ENCODE results near the gene IL20RA.

The IL20RA gene

DNA sequence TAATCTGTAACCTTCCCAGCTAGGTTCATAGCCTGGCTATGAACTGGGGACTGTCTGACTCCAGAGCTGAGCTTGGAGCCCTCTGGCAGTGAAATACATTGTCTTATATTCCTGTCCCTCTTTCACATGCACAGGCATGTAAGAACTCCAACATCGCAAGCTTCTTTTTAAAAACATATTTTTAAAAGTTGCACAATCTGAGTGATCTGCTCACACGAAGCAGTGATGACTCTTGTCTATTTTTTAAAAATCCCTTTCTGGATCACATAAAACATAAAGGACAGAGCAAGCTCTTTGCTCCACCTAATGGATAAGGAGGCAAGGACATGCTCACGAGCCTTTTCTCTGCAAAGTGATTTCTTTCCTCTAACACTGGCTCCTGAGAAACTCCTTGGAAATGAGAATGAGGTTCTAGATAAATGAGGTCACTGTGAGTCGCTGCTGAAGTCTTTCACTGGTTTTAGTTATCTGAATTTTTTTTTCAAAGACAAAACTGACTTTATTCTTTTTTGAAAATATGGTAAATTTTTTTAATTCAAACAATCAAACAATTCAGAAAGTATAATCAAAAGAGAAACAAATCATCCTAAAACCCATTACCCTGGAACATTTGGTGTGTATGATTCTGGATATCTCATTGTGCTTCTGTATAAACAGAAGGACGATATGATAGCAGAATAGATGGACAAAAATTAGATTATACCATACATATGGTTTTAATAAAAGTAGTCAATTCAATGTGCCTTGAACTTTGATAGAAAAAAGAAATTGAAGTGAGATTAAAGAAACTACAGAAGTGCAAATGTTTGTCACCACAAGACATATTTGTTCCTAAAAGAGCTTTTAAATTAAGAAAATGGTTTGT lies 30.8 kb downstream of the IL20RA start:
- no peak overlapping the region for H2AK5ac ChIP-seq (ENCODE audit: low read depth, low read length)
- H3K79me1 ChIP-seq (ENCODE audit: low read depth, low read length): no peaks in the 10 kb centered on the region
- no peaks in the 10 kb centered on the region for H3K27me3 ChIP-seq (ENCODE audit: control insufficient read depth in 3 of 3, insufficient read depth in 3 of 3, low read depth in 1 of 3, low read length in 3 of 3)
- H4K91ac ChIP-seq (ENCODE audit: low read depth, low read length, poor library complexity): no peak overlapping the region
- no peak overlapping the region for H3K27ac ChIP-seq (replicated peaks; ENCODE audit: low read length)
- no peak overlapping the region for H2BK5ac ChIP-seq (ENCODE audit: low read length)
- no peak overlapping the region for H3K4me2 ChIP-seq (ENCODE audit: insufficient read depth, low read length, poor library complexity, severe bottlenecking)
- H3K4me1 ChIP-seq (ENCODE audit: control insufficient read depth in 2 of 2, insufficient read depth in 1 of 2, low read depth in 1 of 2, low read length in 2 of 2): peaks cover 0 to 2% of the 10 kb centered on the region in 2 donors
- H4K8ac ChIP-seq (ENCODE audit: low read depth, low read length): no peak overlapping the region
- no peaks in the 10 kb centered on the region for H3K9me3 ChIP-seq (replicated peaks in 1 of 2; ENCODE audit: control insufficient read depth in 2 of 2, insufficient read depth in 1 of 2, low read depth in 1 of 2, low read length in 2 of 2)
- H2BK12ac ChIP-seq (ENCODE audit: low read length): no peak overlapping the region
- H2AFZ ChIP-seq (ENCODE audit: low read length): no peak overlapping the region
- no peaks in the 10 kb centered on the region for H3K36me3 ChIP-seq (replicated peaks in 1 of 2; ENCODE audit: control insufficient read depth in 2 of 2, insufficient read depth in 2 of 2, low read length in 2 of 2)
- WGBS, 2 donors (ENCODE audit: extremely low coverage in 2 of 2, insufficient read length in 2 of 2, insufficient replicate concordance in 1 of 2): no CpG with 5 or more reads among the region's 5 CpGs
- no peak for DNase-seq (ENCODE audit: low spot score)
- H2BK120ac ChIP-seq (ENCODE audit: low read depth, low read length): no peak overlapping the region
- H3K4me3 ChIP-seq (ENCODE audit: low read length in 2 of 2): no peak overlapping the region
- H3K9ac ChIP-seq (ENCODE audit: low read depth, low read length, poor library complexity): no peak overlapping the region
- H3K23ac ChIP-seq (ENCODE audit: low read depth, low read length, poor library complexity): no peak overlapping the region
- no peak overlapping the region for H2BK15ac ChIP-seq (ENCODE audit: low read length)
- H3K18ac ChIP-seq (ENCODE audit: low read length): no peak overlapping the region
- no peak overlapping the region for H3K14ac ChIP-seq (ENCODE audit: low read length)
- no peak overlapping the region for H3K4ac ChIP-seq (ENCODE audit: low read length)

DNA sequence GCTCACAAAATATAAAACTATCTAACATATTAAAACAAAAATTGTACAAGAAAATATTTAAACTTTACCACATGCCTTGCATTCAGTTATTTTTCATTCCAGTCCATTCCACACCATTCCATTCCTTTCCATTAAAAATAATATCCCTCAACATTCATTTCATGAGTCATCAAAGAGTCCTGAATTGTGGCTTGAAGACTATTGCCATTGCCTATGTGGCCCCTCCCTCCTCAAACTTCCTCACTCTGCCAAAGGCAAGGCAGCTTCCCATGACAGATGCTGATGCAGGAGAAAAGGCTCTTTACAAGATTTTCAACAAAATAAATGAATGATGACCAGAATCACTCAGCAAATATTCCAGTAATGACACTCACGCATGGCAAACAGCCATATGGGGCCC lies 31.7 kb downstream of the IL20RA start:
- H3K14ac ChIP-seq (ENCODE audit: low read length): no peak overlapping the region
- no peak overlapping the region for H2BK15ac ChIP-seq (ENCODE audit: low read length)
- H3K27me3 ChIP-seq (ENCODE audit: control insufficient read depth in 3 of 3, insufficient read depth in 3 of 3, low read depth in 1 of 3, low read length in 3 of 3): no peaks in the 10 kb centered on the region
- no peak overlapping the region for H2AK5ac ChIP-seq (ENCODE audit: low read depth, low read length)
- no peak overlapping the region for H2BK120ac ChIP-seq (ENCODE audit: low read depth, low read length)
- H3K4me1 ChIP-seq (ENCODE audit: control insufficient read depth in 2 of 2, insufficient read depth in 1 of 2, low read depth in 1 of 2, low read length in 2 of 2): peaks cover 0 to 2% of the 10 kb centered on the region in 2 donors
- H2AFZ ChIP-seq (ENCODE audit: low read length): no peak overlapping the region
- H3K4ac ChIP-seq (ENCODE audit: low read length): no peak overlapping the region
- no peak overlapping the region for H3K4me3 ChIP-seq (ENCODE audit: low read length in 2 of 2)
- DNase-seq (ENCODE audit: low spot score): no peak
- H2BK5ac ChIP-seq (ENCODE audit: low read length): no peak overlapping the region
- no peaks in the 10 kb centered on the region for H3K36me3 ChIP-seq (replicated peaks in 1 of 2; ENCODE audit: control insufficient read depth in 2 of 2, insufficient read depth in 2 of 2, low read length in 2 of 2)
- no peak overlapping the region for H3K27ac ChIP-seq (replicated peaks; ENCODE audit: low read length)
- no peak overlapping the region for H3K18ac ChIP-seq (ENCODE audit: low read length)
- no peak overlapping the region for H4K8ac ChIP-seq (ENCODE audit: low read depth, low read length)
- H2BK12ac ChIP-seq (ENCODE audit: low read length): no peak overlapping the region
- H3K9me3 ChIP-seq (replicated peaks in 1 of 2; ENCODE audit: control insufficient read depth in 2 of 2, insufficient read depth in 1 of 2, low read depth in 1 of 2, low read length in 2 of 2): no peaks in the 10 kb centered on the region
- H3K23ac ChIP-seq (ENCODE audit: low read depth, low read length, poor library complexity): no peak overlapping the region
- H4K91ac ChIP-seq (ENCODE audit: low read depth, low read length, poor library complexity): no peak overlapping the region
- WGBS, 2 donors (ENCODE audit: extremely low coverage in 2 of 2, insufficient read length in 2 of 2, insufficient replicate concordance in 1 of 2): no CpG with 5 or more reads among the region's 1 CpG
- no peaks in the 10 kb centered on the region for H3K79me1 ChIP-seq (ENCODE audit: low read depth, low read length)
- no peak overlapping the region for H3K9ac ChIP-seq (ENCODE audit: low read depth, low read length, poor library complexity)
- no peak overlapping the region for H3K4me2 ChIP-seq (ENCODE audit: insufficient read depth, low read length, poor library complexity, severe bottlenecking)

DNA sequence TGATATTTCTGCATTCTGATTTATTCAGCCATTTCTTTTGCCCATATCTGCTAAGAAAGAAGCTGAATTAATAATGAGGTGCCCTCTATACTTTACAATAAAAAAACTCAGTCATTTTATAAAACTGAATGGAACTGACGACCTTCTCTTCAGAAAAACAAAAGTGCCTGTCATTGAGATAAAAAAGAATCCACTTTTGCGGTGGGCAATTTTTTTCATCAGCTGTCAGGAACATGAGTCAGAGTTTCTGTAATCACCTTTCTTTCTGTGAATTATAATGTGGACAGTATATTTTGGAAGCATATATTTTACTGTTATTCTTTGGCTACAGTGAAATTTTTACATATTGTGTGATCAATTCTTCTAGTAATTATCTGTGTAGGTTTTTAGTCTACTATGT lies 33.4 kb downstream of the IL20RA start:
- H3K79me1 ChIP-seq (ENCODE audit: low read depth, low read length): no peaks in the 10 kb centered on the region
- H3K36me3 ChIP-seq (replicated peaks in 1 of 2; ENCODE audit: control insufficient read depth in 2 of 2, insufficient read depth in 2 of 2, low read length in 2 of 2): no peaks in the 10 kb centered on the region
- no peak overlapping the region for H2BK5ac ChIP-seq (ENCODE audit: low read length)
- H3K9ac ChIP-seq (ENCODE audit: low read depth, low read length, poor library complexity): no peak overlapping the region
- H3K4me1 ChIP-seq (ENCODE audit: control insufficient read depth in 2 of 2, insufficient read depth in 1 of 2, low read depth in 1 of 2, low read length in 2 of 2): no peaks in the 10 kb centered on the region
- H3K9me3 ChIP-seq (replicated peaks in 1 of 2; ENCODE audit: control insufficient read depth in 2 of 2, insufficient read depth in 1 of 2, low read depth in 1 of 2, low read length in 2 of 2): no peaks in the 10 kb centered on the region
- no peak overlapping the region for H2AFZ ChIP-seq (ENCODE audit: low read length)
- H3K18ac ChIP-seq (ENCODE audit: low read length): no peak overlapping the region
- no peak overlapping the region for H3K4ac ChIP-seq (ENCODE audit: low read length)
- no peak overlapping the region for H2BK12ac ChIP-seq (ENCODE audit: low read length)
- no peak overlapping the region for H3K14ac ChIP-seq (ENCODE audit: low read length)
- H2AK5ac ChIP-seq (ENCODE audit: low read depth, low read length): no peak overlapping the region
- H3K23ac ChIP-seq (ENCODE audit: low read depth, low read length, poor library complexity): no peak overlapping the region
- DNase-seq (ENCODE audit: low spot score): no peak
- no peak overlapping the region for H3K27ac ChIP-seq (replicated peaks; ENCODE audit: low read length)
- no peak overlapping the region for H3K4me2 ChIP-seq (ENCODE audit: insufficient read depth, low read length, poor library complexity, severe bottlenecking)
- H3K27me3 ChIP-seq (ENCODE audit: control insufficient read depth in 3 of 3, insufficient read depth in 3 of 3, low read depth in 1 of 3, low read length in 3 of 3): no peaks in the 10 kb centered on the region
- H3K4me3 ChIP-seq (ENCODE audit: low read length in 2 of 2): no peak overlapping the region
- no peak overlapping the region for H2BK15ac ChIP-seq (ENCODE audit: low read length)
- H4K8ac ChIP-seq (ENCODE audit: low read depth, low read length): no peak overlapping the region
- no peak overlapping the region for H2BK120ac ChIP-seq (ENCODE audit: low read depth, low read length)
- no CpG with 5 or more reads among the region's 2 CpGs for WGBS, 2 donors (ENCODE audit: extremely low coverage in 2 of 2, insufficient read length in 2 of 2, insufficient replicate concordance in 1 of 2)
- no peak overlapping the region for H4K91ac ChIP-seq (ENCODE audit: low read depth, low read length, poor library complexity)

DNA sequence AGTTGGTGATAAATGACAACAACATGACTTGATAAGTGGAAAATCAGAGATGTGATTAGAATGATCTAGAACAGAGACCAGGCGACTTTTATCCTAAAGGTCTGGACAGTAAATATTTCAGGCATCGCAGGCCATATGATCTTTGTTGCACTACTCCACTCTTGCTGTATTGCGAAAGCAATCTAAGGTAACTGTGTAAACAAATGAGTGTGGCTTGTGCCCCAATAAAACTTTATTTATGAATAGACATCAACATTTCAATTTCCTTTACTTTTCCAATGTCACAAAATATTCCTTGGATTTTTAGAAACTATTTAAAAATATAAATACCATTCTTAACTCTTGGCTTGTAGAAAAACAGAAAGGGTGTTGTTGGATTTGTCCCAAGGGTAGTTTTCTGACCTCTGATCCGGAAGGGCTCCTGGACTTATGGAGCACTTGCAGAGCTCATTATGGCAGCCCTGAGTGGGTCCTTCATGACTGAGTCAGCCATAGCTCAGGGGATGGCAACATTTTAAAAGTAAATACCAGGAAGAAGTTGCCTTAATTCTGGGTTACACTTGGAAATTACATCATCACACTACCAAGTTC lies 34.5 kb downstream of the IL20RA start:
- no peaks in the 10 kb centered on the region for H3K9me3 ChIP-seq (replicated peaks in 1 of 2; ENCODE audit: control insufficient read depth in 2 of 2, insufficient read depth in 1 of 2, low read depth in 1 of 2, low read length in 2 of 2)
- H3K4me1 ChIP-seq (ENCODE audit: control insufficient read depth in 2 of 2, insufficient read depth in 1 of 2, low read depth in 1 of 2, low read length in 2 of 2): no peaks in the 10 kb centered on the region
- no peak overlapping the region for H4K8ac ChIP-seq (ENCODE audit: low read depth, low read length)
- H3K27me3 ChIP-seq (ENCODE audit: control insufficient read depth in 3 of 3, insufficient read depth in 3 of 3, low read depth in 1 of 3, low read length in 3 of 3): no peaks in the 10 kb centered on the region
- H2AK5ac ChIP-seq (ENCODE audit: low read depth, low read length): no peak overlapping the region
- no peak overlapping the region for H3K9ac ChIP-seq (ENCODE audit: low read depth, low read length, poor library complexity)
- H2BK15ac ChIP-seq (ENCODE audit: low read length): no peak overlapping the region
- no peak overlapping the region for H2AFZ ChIP-seq (ENCODE audit: low read length)
- H4K91ac ChIP-seq (ENCODE audit: low read depth, low read length, poor library complexity): no peak overlapping the region
- H3K36me3 ChIP-seq (replicated peaks in 1 of 2; ENCODE audit: control insufficient read depth in 2 of 2, insufficient read depth in 2 of 2, low read length in 2 of 2): no peaks in the 10 kb centered on the region
- DNase-seq (ENCODE audit: low spot score): no peak
- H2BK5ac ChIP-seq (ENCODE audit: low read length): no peak overlapping the region
- H3K79me1 ChIP-seq (ENCODE audit: low read depth, low read length): no peaks in the 10 kb centered on the region
- no peak overlapping the region for H2BK120ac ChIP-seq (ENCODE audit: low read depth, low read length)
- no peak overlapping the region for H3K18ac ChIP-seq (ENCODE audit: low read length)
- no peak overlapping the region for H3K27ac ChIP-seq (replicated peaks; ENCODE audit: low read length)
- H3K14ac ChIP-seq (ENCODE audit: low read length): no peak overlapping the region
- H3K23ac ChIP-seq (ENCODE audit: low read depth, low read length, poor library complexity): no peak overlapping the region
- no peak overlapping the region for H2BK12ac ChIP-seq (ENCODE audit: low read length)
- H3K4ac ChIP-seq (ENCODE audit: low read length): no peak overlapping the region
- no peak overlapping the region for H3K4me2 ChIP-seq (ENCODE audit: insufficient read depth, low read length, poor library complexity, severe bottlenecking)
- no peak overlapping the region for H3K4me3 ChIP-seq (ENCODE audit: low read length in 2 of 2)
- no CpG with 5 or more reads among the region's 4 CpGs for WGBS, 2 donors (ENCODE audit: extremely low coverage in 2 of 2, insufficient read length in 2 of 2, insufficient replicate concordance in 1 of 2)

Data from neuronal stem cell (in vitro differentiated cells).